Right lobe of liver (tissue), 6 donors: ENCODE data around the gene FRMD4B. TPM values are rescaled to one million over a fixed set of nuclear protein-coding genes. Genes with fewer than 3 reads are reported as not detected.
A peak's percentile ranks its signal among the peaks of the same experiment; 100 is the strongest.

Experiments used
- ATAC-seq, 4 donors: fragments of 200-7000 bp; cut with Tn5 transposase; one replicate each; pipeline ENCODE4 v1.9.1; 2020; ENCODE audit warnings: mild to moderate bottlenecking in 4 of 4, moderate library complexity in 4 of 4
- DNase-seq, 3 donors: peaks; one replicate each; pipeline ENCODE4 v3.0.0-alpha.2; 2020
- H3K27ac ChIP-seq, 3 donors: fragments of 200-600 bp; one replicate each; pipeline ENCODE4 v1.8.0; 2022
- H3K27me3 ChIP-seq, 2 donors: fragments of 200-600 bp; one replicate each; pipeline ENCODE4 v1.8.0; 2022
- H3K36me3 ChIP-seq, 4 donors: fragments of 200-600 bp; sonication (generic) in 1 of 4; one replicate each; pipeline versions ENCODE4 v1.5.1 to v1.8.0; 2017 to 2022; ENCODE audit warnings: control low read depth in 1 of 4
- H3K4me1 ChIP-seq, 4 donors: fragments of 200-600 bp; sonication (generic) in 1 of 4; one replicate each; pipeline versions ENCODE4 v1.5.1 to v1.8.0; 2017 to 2022; ENCODE audit warnings: control low read depth in 1 of 4
- H3K4me3 ChIP-seq, 3 donors: fragments of 200-600 bp; one replicate each; pipeline ENCODE4 v1.8.0; 2022
- H3K9me3 ChIP-seq, 4 donors: fragments of 200-600 bp; sonication (generic) in 1 of 4; one replicate each; pipeline versions ENCODE4 v1.5.1 to v1.8.0; 2017 to 2022; ENCODE audit warnings: control low read depth in 1 of 4
- POLR2A ChIP-seq: fragments of 450-650 bp; IDR thresholded peaks from one replicate; pipeline ENCODE4 v1.6.1; 2017; ENCODE audit warnings: antibody characterized with exemption, mild to moderate bottlenecking
- WGBS: methylation state at CpG from one replicate; pipeline ENCODE4 v1.1.6; 2018; ENCODE audit warnings: low coverage, low lambda C conversion rate; ENCODE audit not compliant: insufficient coverage; ENCODE audit errors: missing lambda C conversion rate; 5-methylcytosine and 5-hydroxymethylcytosine counted together
- intact Hi-C, 2 donors: fragments of 100-400 bp; cut with DNase I; formaldehyde crosslinking; loops; one replicate each; pipeline versions ENCODE4 v1.11.2 to v1.14.1; 2022
- total RNA-seq, 6 experiments: library from RNA; depleted of rRNA in 2 of 6; stranded (reverse); fragments of >200 nt in 2 of 6; fragmentation: NEBNext Ultra II Directional in 3 of 6; extraction: Animal tissue kit (Norgen Biotek cat#: 25700) in 3 of 6; gene quantifications; one replicate each; pipeline versions ENCODE4 v1.1.0 to v1.2.4, GENCODE V29; 2016 to 2023
- TF ChIP-seq, protein P1 (sequence below), 4 donors: fragments of 200-600 bp in 3 of 4; fragments of 450-650 bp in 1 of 4; IDR thresholded peaks; one replicate each; pipeline versions ENCODE4 v1.5.1 to v1.8.0; 2016 to 2022; ENCODE audit warnings: antibody characterized with exemption in 4 of 4, mild to moderate bottlenecking in 2 of 4
- donor health status: DM: no; HTN: yes; CAD: no.
- donor health status: DM: no; HTN: no; CAD: no.
- donor health status: DM: no; HTN: no; CAD: no.
- donor health status: DM: no; HTN: yes; CAD: no.
- donor health status: DM: no; HTN: yes; CAD: no.

The FRMD4B gene
- total RNA-seq, 6 experiments from 2014 or later: 9.2 to 21.0 (median 12.3) TPM

- Histone ChIP-seq H3K36me3 (no peaks in the 10 kb centered on the region), H3K9me3 (no peaks in the 10 kb centered on the region), H3K4me3 (no peak overlapping the region), H3K27ac (no peak overlapping the region), H3K27me3 (no peaks in the 10 kb centered on the region), H3K4me1 (no peaks in the 10 kb centered on the region)
- WGBS: 68% methylated on average over 5 of the region's 5 CpGs
- intact Hi-C loops: no loop called here
- ATAC-seq: no peak
- TF ChIP-seq, protein P1, sequence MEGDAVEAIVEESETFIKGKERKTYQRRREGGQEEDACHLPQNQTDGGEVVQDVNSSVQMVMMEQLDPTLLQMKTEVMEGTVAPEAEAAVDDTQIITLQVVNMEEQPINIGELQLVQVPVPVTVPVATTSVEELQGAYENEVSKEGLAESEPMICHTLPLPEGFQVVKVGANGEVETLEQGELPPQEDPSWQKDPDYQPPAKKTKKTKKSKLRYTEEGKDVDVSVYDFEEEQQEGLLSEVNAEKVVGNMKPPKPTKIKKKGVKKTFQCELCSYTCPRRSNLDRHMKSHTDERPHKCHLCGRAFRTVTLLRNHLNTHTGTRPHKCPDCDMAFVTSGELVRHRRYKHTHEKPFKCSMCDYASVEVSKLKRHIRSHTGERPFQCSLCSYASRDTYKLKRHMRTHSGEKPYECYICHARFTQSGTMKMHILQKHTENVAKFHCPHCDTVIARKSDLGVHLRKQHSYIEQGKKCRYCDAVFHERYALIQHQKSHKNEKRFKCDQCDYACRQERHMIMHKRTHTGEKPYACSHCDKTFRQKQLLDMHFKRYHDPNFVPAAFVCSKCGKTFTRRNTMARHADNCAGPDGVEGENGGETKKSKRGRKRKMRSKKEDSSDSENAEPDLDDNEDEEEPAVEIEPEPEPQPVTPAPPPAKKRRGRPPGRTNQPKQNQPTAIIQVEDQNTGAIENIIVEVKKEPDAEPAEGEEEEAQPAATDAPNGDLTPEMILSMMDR (IDR thresholded peaks at IDR 0.05): no peak
- no peak for TF ChIP-seq POLR2A
- no peak for DNase-seq
These were observed 14.1 kb downstream of the FRMD4B start for GRCh38 chr3:69371816-69372215.

- no peak overlapping the region for H3K4me3 ChIP-seq
- no peaks in the 10 kb centered on the region for H3K9me3 ChIP-seq
- H3K27ac ChIP-seq: no peak overlapping the region
- DNase-seq (no peak), ATAC-seq (peak in 1 of 4 donors; percentile 22)
- TF ChIP-seq POLR2A: no peak
- TF ChIP-seq, protein P1 (IDR thresholded peaks at IDR 0.05): no peak
- no peaks in the 10 kb centered on the region for H3K36me3 ChIP-seq
- no peaks in the 10 kb centered on the region for H3K4me1 ChIP-seq
- WGBS: 24% methylated on average over 2 of the region's 2 CpGs
- intact Hi-C loops: no loop called here
- H3K27me3 ChIP-seq: no peaks in the 10 kb centered on the region
These were observed 15.0 kb downstream of the FRMD4B start for GRCh38 chr3:69370901-69371301.

GRCh38 chr3:69370156-69370883 is 15.6 kb downstream of the FRMD4B start:
- ATAC-seq (peak; percentile 56 to 74 (median 67)), DNase-seq (peak in 2 of 3 donors; percentile 46 to 62)
- Histone ChIP-seq H3K9me3 (no peaks in the 10 kb centered on the region), H3K27me3 (no peaks in the 10 kb centered on the region), H3K36me3 (no peaks in the 10 kb centered on the region), H3K27ac (no peak overlapping the region), H3K4me1 (no peaks in the 10 kb centered on the region), H3K4me3 (no peak overlapping the region)
- 48% methylated on average over 15 of the region's 17 CpGs for WGBS
- TF ChIP-seq POLR2A: no peak
- TF ChIP-seq, protein P1 (IDR thresholded peaks at IDR 0.05): no peak
- intact Hi-C loops: no loop called here

GRCh38 chr3:69368129-69368741 is 17.7 kb downstream of the FRMD4B start:
- H3K36me3 ChIP-seq: no peaks in the 10 kb centered on the region
- ATAC-seq (peak; percentile 53 to 72 (median 63)), DNase-seq (no peak)
- H3K4me1 ChIP-seq: no peaks in the 10 kb centered on the region
- TF ChIP-seq, protein P1 (IDR thresholded peaks at IDR 0.05): no peak
- no peak for TF ChIP-seq POLR2A
- H3K27ac ChIP-seq: no peak overlapping the region
- H3K4me3 ChIP-seq: no peak overlapping the region
- intact Hi-C loops: no loop called here
- H3K27me3 ChIP-seq: no peaks in the 10 kb centered on the region
- WGBS: 38% methylated on average over 4 of the region's 5 CpGs
- no peaks in the 10 kb centered on the region for H3K9me3 ChIP-seq
